ENCODE data around the gene LYZL4. TPM values are rescaled to one million over a fixed set of nuclear protein-coding genes. Genes with fewer than 3 reads are reported as not detected.

Gene LYZL4, protein sequence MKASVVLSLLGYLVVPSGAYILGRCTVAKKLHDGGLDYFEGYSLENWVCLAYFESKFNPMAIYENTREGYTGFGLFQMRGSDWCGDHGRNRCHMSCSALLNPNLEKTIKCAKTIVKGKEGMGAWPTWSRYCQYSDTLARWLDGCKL
- total RNA-seq (2021; ENCODE audit: unreplicated experiment) (not detected), Bru-seq, nascent RNA (percentile 6 among the genes with signal in this experiment), BruChase-seq, experiment 1, labeled RNA remaining after a 6-hour chase (not detected), BruChase-seq, experiment 2, labeled RNA remaining after a 2-hour chase (percentile 9 among the genes with signal in this experiment)
- polyA plus RNA-seq (2012), result not detected in 2 replicates
- long read RNA-seq, result 0 reads

DNA sequence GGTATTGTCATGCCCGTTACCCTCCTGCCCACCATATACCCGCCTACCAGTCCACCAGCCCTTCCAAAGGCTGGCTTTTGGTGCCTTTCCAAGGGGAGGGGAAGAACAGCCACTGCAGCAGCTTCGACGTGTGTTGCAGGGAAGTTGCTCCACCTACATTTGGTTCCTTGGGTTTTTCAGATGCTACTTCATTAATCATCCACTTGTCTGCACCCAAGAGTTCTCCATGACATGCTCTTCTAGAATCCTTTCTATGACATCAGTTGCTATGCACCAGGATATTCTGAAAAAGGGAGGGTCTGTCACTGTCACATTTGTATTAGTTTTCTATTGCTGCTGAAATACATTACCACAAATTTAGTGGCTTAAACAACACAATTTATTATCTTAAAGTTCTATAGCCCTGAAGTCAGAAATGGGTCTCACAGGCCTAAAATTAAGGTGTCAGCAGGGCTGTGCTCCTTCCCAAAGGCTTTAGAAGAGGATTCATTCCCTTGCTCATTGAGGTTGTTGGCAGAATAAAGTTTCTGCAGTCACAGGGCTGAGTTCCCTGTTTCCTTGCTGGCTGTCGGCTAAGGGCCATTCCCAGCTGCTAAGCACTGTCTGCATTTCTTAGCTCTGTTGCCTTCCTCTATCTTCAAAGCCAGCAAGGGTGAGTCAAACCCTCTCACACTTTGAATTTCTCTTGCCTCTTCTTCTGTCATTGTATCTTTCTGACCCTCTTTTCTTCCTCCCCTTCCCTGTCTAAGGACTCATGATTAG, at the start of gene LYZL4:
Gene LYZL4 (minus strand): TSS at position 241 of the 762 bp plus-strand sequence. CDS start 3,359 bp downstream, outside the sequence.
- no peaks in the 10 kb centered on the region for H3K9me3 ChIP-seq (ENCODE audit: control insufficient read depth in 1 of 2, insufficient read depth in 1 of 2, low read depth in 1 of 2, low read length in 2 of 2)
- no peak within 1 kb of the TSS for H3K27ac ChIP-seq (ENCODE audit: low read depth, low read length)
- H2AFZ ChIP-seq (ENCODE audit: low read depth, low read length, poor library complexity, severe bottlenecking), result no peak within 1 kb of the TSS
- ChIA-PET CTCF (no interaction called here), RAD21 (ENCODE audit: low non-redundant PET in 1 of 2, low total read pairs in 2 of 2, uncharacterized antibody in 2 of 2, unreplicated experiment in 2 of 2) (no interaction called here), POLR2A (no interaction called here)
- H3K9me2 ChIP-seq (ENCODE audit: insufficient read depth), result no peaks in the 10 kb centered on the region
- peaks cover 2% of the 10 kb centered on the region; the same call in 1 of the 2 replicates for H3K27me3 ChIP-seq (ENCODE audit: insufficient read depth, low read length)
- no peak for DNase-seq (ENCODE audit: low read depth, low spot score)
- no peaks in the 10 kb centered on the region; a peak in 1 of 4 replicates for H3K4me1 ChIP-seq (ENCODE audit: control insufficient read depth in 1 of 2, insufficient read depth in 2 of 2, low read length in 2 of 2)
- H3K79me2 ChIP-seq (ENCODE audit: insufficient read depth, low read length), result no peaks in the 10 kb centered on the region
- no peaks in the 10 kb centered on the region for H3K36me3 ChIP-seq (ENCODE audit: control insufficient read depth in 1 of 2, insufficient read depth in 2 of 2, low read length in 2 of 2)
- TF ChIP-seq, protein P1, sequence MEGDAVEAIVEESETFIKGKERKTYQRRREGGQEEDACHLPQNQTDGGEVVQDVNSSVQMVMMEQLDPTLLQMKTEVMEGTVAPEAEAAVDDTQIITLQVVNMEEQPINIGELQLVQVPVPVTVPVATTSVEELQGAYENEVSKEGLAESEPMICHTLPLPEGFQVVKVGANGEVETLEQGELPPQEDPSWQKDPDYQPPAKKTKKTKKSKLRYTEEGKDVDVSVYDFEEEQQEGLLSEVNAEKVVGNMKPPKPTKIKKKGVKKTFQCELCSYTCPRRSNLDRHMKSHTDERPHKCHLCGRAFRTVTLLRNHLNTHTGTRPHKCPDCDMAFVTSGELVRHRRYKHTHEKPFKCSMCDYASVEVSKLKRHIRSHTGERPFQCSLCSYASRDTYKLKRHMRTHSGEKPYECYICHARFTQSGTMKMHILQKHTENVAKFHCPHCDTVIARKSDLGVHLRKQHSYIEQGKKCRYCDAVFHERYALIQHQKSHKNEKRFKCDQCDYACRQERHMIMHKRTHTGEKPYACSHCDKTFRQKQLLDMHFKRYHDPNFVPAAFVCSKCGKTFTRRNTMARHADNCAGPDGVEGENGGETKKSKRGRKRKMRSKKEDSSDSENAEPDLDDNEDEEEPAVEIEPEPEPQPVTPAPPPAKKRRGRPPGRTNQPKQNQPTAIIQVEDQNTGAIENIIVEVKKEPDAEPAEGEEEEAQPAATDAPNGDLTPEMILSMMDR (IDR thresholded peaks at IDR 0.05 in 2 of 3, conservative IDR thresholded peaks at IDR 0.05 in 1 of 3; ENCODE audit: borderline replicate concordance in 1 of 3, insufficient read depth in 1 of 3, low read depth in 2 of 3, low read length in 2 of 3), result no peak
- TF ChIP-seq, protein P2, sequence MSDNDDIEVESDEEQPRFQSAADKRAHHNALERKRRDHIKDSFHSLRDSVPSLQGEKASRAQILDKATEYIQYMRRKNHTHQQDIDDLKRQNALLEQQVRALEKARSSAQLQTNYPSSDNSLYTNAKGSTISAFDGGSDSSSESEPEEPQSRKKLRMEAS (IDR thresholded peaks at IDR 0.05), result no peak
- no peak within 1 kb of the TSS for H3K4me3 ChIP-seq (replicated peaks in 1 of 2; ENCODE audit: low read depth in 1 of 2, low read length in 2 of 2)
- ATAC-seq, result no peak
- BruUV-seq (replicated peaks), result no TSS peak
- intact Hi-C loops (cut with micrococcal nuclease), result no loop called here
- no peak within 1 kb of the TSS for H3K4me2 ChIP-seq (ENCODE audit: low read length)
- H3K9ac ChIP-seq (ENCODE audit: low read length), result no peak within 1 kb of the TSS
- H4K20me1 ChIP-seq (ENCODE audit: insufficient read depth), result no peaks in the 10 kb centered on the region

DNA sequence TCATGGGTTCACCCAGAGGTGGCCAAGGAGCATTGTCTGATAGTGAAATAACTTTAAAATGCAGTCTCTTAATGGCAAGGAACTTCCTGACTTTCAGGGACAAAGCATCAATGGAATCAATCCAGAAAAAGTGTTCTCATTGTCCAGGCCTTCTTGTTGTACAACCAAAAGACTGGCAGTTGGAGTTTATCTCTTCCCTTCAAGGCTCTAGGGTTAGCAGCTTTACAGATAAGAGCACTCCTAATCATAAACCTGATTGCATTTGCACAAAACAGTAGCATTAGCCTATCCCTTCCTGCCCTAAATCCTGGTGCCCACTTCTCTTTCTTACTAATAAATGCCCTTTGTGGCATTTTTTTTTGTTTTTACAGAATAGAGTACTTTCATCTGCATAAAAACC, 48.7 kb upstream of the LYZL4 start:
- H4K20me1 ChIP-seq (ENCODE audit: insufficient read depth), result no peaks in the 10 kb centered on the region
- H3K79me2 ChIP-seq (ENCODE audit: insufficient read depth, low read length), result no peaks in the 10 kb centered on the region
- CTCF ChIA-PET, result no interaction called here
- H3K36me3 ChIP-seq (ENCODE audit: control insufficient read depth in 1 of 2, insufficient read depth in 2 of 2, low read length in 2 of 2), result no peaks in the 10 kb centered on the region
- H3K27ac ChIP-seq (ENCODE audit: low read depth, low read length), result no peak overlapping the region
- no peaks in the 10 kb centered on the region for H3K4me1 ChIP-seq (ENCODE audit: control insufficient read depth in 1 of 2, insufficient read depth in 2 of 2, low read length in 2 of 2)
- H3K9ac ChIP-seq (ENCODE audit: low read length), result no peak overlapping the region
- no peak overlapping the region for H2AFZ ChIP-seq (ENCODE audit: low read depth, low read length, poor library complexity, severe bottlenecking)
- no peaks in the 10 kb centered on the region for H3K27me3 ChIP-seq (ENCODE audit: insufficient read depth, low read length)
- TF ChIP-seq ELF1 (IDR thresholded peaks at IDR 0.05; ENCODE audit: borderline replicate concordance, low read depth), result no peak
- H3K9me2 ChIP-seq (ENCODE audit: insufficient read depth), result 0 out of 2 replicates have a peak, but pooled peaks cover 3% of the 10 kb centered on the region
- no TSS peak for BruUV-seq (replicated peaks)
- intact Hi-C loops (cut with micrococcal nuclease), result no loop called here
- DNase-seq (ENCODE audit: low read depth, low spot score) (no peak), ATAC-seq (no peak)
- POLR2A ChIA-PET, result no interaction called here
- RAD21 ChIA-PET (ENCODE audit: low non-redundant PET in 1 of 2, low total read pairs in 2 of 2, uncharacterized antibody in 2 of 2, unreplicated experiment in 2 of 2), result no interaction called here
- H3K4me3 ChIP-seq (replicated peaks in 1 of 2; ENCODE audit: low read depth in 1 of 2, low read length in 2 of 2), result no peak overlapping the region
- H3K9me3 ChIP-seq (ENCODE audit: control insufficient read depth in 1 of 2, insufficient read depth in 1 of 2, low read depth in 1 of 2, low read length in 2 of 2), result no peaks in the 10 kb centered on the region
- H3K4me2 ChIP-seq (ENCODE audit: low read length), result no peak overlapping the region
